ENCODE results near the gene KDM4C.

Gene KDM4C

GRCh38 chr9:6870650-6871477 is 113.1 kb downstream of the KDM4C start:
- DNase-seq, result no peak

GRCh38 chr9:6873857-6874256 is 116.1 kb downstream of the KDM4C start:
- DNase-seq, result no peak

DNA sequence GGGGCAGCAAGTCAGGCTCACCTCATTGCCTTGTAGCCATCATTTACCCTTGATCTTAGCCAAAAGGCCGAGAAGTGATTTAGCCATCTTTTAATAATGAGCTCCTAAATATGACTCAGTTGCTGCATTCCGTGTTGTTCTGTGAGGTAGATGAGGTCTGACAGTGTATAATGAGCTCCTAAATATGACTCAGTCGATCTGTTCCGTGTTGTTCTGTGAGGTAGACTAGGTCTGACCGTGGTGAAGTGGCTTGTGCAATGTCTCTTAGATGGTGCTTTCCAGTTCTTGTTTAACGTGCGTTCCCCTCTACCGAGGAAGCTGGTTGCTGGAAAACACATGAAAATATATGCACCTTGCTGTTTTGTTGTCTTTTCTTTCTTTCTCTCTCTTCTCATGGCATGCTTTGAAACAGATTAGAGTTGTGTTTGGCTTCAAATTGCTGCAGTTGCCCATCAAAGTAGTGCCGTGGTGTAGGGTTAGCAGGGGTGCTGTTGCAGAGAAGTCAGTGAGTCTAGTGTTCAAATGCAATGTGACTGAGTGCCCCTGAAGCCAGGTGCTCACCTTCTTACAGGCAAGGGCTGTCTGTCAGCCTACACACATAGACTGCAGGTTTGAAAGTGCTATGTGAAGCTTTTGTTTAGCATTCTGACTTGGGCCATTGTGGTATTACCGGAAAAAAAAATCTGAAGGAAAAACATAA is 118.6 kb downstream of the KDM4C start:
- no peak for DNase-seq

DNA sequence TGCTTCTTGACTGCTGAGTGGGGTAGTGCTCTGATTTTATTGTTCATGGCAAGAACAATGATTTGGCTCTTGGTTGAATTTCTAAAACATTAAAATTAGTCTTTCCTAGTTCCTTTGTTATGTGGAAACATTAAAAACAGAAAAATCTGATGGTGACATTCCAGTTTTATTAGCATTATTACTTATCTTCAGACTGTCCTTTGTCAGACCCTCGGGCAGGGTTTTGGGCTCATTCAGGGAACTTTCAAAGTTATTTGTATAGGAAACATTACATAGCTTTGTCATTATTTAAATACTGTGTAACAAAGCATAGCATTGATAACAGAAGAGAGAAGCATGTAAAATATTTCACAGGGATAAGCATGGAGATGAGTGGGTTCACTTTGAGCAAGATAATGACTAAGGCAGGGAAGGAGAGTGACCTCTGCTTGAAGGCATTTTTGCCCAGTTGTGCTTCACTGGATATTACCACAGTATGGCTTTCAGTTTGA is 119.9 kb downstream of the KDM4C start:
- no peak for DNase-seq

- no peak for DNase-seq
Observed at GRCh38 chr9:6880626-6881025, 122.9 kb downstream of the KDM4C start.

DNA sequence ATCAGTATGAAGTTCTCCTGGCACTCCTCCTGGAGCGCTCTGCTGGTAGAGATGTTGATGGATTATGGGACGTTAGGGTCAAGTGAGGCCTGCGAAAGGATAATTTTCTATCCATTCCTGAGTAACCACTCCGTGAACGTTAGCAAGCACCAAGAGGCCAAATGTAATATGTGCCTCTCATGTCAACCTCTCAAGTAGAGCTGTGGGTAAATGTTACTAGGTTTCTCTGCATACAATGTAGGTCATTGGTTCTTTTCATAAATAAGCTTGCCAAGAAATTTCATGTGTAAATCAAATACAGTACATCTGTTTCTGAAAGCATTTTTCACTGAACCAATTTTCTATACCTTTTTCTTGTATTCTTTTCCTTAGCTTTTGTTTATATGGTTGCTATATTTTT is 126.3 kb downstream of the KDM4C start:
- DNase-seq, result no peak

DNA sequence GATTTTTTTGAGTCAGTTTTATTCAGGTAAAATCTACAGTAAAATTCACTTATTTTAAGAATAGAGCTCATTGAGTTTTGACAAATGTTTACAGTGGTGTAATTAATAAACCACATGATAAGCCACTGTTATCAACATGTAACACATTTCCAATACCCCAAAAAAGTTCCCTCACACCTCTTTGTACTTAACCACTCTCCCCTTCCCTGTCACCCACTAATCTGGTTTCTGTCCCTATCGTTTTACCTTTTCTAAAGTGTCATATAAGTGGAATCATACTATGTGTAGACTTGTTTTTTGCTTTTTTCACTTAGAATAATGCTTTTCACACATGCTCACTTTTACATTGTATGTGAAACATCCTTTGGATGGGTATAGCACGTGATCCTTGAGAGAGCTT is 127.2 kb downstream of the KDM4C start:
- DNase-seq, result no peak

DNA sequence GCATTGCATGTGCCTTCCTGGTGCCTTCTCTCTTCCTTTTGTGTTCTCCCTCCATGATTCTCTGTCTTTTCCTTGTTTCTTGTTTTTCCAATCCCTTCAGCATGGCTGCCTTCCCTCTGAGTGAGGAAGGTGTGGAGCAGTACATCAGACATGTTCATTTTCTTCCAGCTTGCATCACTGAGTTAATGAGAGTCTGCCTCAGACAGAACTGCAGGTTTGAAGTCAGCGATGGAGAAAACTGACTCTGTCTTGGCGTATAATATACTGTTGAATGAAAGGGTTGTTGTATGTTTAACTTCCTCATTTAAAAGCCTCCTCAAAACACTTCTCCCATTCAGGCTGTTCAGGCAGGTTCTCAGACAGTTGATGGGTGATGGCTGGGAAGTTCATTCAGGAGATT is 129.3 kb downstream of the KDM4C start:
- DNase-seq, result peak; percentile 51

DNA sequence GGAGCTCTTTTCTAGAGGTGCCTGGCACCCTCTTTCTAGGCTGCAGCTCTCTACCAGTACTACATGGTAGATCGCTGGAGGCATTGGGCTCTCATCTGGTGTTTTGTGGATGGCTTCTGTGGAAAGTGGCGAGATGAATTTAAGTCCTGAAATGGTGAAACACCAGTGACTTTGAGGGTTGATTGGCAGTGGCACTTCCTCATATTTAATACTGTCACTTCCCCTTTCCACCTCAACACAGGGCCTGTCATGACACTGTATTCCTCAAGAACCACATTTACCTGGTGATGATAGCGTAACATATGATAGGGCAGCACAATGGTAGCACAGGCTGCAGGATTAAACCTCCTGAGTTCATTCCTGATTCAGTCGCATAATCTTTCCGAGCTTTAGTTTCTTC is 132.1 kb downstream of the KDM4C start:
- peak; percentile 87 for DNase-seq

DNA sequence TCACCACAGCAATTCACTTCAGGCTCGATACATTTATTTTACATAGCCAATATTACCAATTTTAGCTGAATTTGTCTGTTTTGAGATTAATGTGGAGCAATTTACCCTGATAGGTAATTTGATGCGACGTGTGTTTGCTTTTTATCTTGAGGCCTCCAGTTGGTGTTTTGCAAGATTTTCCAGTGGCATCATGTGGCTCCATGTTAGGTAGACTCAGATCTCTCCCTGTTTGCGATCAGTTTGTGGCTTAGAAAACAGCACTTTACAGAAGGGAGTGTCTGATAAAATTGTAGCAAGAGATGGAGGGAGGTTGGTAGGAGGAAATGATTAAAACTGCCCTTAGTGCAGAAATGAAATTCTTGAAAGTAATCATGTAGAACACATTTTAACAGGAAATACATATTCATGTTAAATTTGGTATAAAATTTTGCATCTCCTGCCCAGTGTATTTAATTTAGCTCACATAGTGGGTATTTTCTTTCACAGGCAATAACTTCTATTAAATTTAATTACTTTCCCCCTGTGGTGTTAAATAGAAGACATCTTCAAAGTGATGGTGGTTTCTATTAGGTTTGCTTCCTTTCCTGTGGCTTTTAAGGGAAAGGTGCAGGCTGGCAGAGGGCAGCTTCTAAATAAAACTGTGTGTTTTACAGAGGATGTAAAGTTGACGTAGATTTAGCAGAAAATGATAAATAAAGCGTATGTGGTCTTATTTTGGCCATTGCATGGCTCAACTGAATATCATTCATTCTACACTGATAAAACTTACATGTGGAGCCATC is 135.8 kb downstream of the KDM4C start:
- no peak for DNase-seq

GRCh38 chr9:6894135-6894534 is 136.4 kb downstream of the KDM4C start:
- no peak for DNase-seq

GRCh38 chr9:6895754-6896153 is 138.0 kb downstream of the KDM4C start:
- DNase-seq, result no peak

DNA sequence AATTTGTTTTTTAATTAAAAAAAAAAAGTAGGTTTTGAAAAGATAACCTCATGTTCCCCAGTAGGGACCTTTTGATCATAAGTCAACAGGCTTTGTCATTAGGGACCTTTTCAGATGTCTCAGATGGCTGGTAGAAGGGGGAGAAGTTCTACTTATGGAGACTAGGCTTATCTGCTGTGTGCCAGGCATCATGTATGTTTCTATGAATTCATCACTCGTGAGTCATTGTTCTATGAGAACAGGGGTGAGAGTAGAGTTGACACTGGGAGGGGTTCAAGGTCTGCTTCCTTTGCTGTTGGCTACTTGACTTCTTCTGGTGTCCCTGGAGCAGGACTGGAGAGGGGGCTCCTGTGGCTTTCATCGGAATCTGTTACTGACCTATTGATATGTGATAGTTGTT is 138.8 kb downstream of the KDM4C start:
- no peak for DNase-seq

DNA sequence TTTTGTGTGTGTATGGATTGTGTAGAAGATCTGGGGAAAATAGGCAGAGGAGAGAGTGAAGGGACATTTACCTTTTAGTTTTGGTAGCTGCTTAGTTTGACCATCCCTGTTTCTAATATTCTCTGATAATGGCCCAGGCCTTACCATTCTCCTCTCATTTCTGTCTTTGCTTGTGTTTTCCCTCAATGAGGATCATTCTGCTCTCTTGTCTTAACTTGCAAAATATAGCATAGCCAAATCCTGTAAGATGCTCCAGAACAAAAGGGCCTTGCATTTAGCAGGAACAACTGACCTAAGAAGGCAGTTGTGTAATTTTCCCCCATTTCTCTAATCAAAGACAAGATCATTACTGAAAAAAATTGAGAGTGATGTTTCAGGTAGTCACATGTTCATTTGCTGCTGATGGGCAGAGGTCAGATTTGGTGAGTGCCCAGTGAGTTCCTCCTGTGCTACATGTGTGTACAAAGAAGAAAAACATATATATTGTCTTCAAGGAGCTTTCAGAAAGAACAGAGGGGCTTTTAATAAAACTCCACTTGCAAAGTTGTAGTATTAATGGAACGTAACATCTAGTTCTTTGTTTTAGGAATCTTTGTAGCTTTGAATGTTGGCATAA is 139.5 kb downstream of the KDM4C start:
- DNase-seq, result no peak

DNA sequence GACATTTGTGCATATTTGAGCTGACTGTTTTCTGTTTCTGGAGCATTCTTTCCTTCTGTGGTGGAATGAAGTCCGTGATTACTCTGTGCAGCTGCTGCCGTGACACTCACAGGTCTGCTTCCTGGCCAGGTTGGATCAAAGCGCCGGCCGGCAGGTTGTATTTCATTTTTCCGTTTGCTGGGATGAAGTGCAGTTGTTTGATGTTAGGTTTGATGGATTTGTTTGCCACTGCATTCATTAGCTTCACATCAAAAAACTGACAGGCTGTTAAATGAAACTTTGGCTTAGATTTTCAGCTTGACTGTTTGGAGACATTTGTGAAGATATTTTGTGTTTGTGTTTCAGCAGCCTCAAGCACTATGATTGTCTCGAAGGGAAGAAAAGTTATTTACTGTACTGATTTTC is 140.1 kb downstream of the KDM4C start:
- no peak for DNase-seq

- no peak for DNase-seq
Observed at GRCh38 chr9:6899274-6899673, 141.5 kb downstream of the KDM4C start.

- DNase-seq, result no peak
Observed at GRCh38 chr9:6900440-6900883, 142.7 kb downstream of the KDM4C start.

DNA sequence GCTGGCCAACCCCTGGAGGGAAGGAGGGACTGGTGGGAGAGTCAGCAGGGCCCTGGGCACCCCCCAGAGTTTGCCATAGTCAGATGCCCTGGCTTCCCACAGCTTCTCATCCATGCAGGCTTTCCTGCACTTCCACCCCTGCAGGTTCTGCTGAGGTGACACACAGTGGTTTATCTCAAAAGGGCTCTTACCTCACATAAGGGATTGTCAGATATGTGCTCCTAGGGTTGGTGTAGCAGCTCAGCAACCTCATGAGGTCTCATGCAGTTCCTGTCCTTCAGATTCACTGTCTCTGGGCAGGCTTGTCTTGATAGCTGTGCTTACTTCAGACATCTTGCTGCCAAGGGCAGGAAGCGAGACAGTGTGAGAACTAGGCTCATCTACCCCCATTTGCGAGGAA is 143.4 kb downstream of the KDM4C start:
- no peak for DNase-seq

DNA sequence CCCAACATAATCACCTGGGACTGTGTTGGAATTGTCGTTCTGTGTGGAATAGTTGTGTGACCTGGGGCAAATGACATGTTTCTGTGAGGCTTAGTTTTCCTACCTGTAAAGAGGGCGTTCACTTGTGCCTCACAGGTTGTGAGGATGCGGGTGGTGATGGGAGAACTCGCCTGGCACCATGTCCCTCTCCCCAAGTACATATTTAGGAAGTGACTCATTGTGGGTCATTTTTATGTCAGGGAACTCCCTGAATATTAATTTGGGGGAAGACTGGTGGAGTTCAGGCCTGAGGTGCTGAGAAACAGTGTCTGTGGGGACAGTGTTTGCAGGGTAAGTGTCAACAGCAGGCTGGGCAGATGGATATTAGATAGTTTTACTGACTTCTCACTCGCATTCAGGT is 144.7 kb downstream of the KDM4C start:
- DNase-seq, result no peak

- DNase-seq, result no peak
Observed at GRCh38 chr9:6904371-6904770, 146.6 kb downstream of the KDM4C start.

DNA sequence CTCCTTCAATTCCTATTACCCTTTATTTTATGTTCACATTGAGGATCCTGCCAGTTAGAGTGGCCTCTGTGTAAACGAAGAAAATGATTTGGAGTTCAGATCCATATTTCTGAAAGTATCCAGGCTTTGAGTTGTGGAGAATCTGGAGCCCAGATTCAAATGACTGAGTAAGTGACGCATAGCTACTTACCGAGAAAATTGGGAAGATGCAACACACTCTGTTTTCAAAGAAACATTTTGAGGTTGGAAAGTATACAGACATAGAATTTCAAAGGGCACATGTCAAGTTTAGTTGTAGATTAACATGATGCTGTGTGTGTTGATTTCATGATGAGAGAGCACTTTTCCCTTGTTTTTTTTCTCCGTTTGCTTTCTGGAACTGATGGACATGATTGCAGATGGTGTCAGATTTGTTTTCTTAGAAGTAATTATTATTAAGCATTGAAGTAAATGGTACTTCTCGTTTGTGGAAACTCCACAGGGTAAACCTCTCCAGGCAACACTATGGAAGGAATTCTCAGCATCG is 148.1 kb downstream of the KDM4C start:
- no peak for DNase-seq

GRCh38 chr9:6907772-6908381 is 150.1 kb downstream of the KDM4C start:
- DNase-seq, result no peak

All from MV-4-11 (cell line).